HG02840 (cell line): ENCODE results near the gene GAK.

Source experiments
- ATAC-seq: cut with Tn5 transposase; IDR thresholded peaks from one replicate; pipeline ENCODE4 v1.9.1; 2021; ENCODE audit warnings: mild to moderate bottlenecking, moderate library complexity, moderate number of reproducible peaks; ENCODE audit not compliant: unreplicated experiment, low FRiP score

GAK gene

GRCh38 chr4:965048-965765 lies 33.1 kb upstream of the GAK start:
- ATAC-seq = no peak

- no peak for ATAC-seq
These were observed 32.4 kb upstream of the GAK start for GRCh38 chr4:964346-965025.

- ATAC-seq = no peak
These were observed 31.4 kb upstream of the GAK start for GRCh38 chr4:963276-964225.

DNA sequence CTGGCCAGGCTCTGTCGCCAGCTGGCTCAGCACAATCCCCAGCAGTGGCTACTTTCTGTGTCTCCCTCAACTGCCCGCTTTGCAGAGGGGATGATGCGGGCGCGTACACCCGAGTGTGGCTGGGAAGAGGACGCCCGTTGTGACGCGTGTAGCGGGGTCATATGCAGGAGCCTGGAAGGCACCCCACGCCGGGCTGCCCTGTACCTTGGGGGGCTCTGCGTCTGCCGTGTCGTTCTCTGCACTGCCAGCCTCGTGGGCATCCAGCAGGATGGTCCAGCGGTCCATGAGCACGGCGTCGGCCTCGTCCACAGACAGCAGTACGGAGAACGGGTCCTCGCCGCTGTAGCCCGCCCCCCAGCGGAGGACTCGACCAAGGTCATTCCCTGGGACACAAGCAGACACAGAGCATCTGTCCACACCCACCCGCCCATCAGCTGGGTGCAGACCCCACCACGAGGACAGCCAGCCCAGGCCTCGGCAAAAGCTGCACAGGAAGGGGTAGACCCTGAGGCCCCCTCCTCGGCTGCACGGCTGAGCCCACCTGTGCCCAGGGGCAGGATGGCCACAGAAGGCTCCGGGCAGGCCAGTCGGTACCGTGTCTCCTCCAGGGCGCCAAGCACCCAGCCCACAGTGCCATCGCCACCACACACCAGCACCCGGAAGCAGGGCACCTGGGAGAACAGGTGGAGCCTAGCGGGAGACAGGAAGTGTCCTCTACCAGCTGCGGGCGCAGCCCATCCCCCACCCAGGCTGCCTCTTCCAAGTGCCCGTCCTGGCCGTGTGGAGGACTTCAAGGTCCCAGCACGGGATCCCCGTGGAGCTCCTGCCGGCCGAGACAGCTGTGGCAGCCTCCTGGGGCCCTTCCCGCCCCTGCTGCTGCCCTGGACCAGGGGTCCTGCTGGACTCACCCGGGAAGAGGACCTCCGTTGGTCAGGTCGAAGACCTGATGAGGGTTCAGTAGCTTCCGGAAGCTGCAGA lies 30.4 kb upstream of the GAK start:
- no peak for ATAC-seq

DNA sequence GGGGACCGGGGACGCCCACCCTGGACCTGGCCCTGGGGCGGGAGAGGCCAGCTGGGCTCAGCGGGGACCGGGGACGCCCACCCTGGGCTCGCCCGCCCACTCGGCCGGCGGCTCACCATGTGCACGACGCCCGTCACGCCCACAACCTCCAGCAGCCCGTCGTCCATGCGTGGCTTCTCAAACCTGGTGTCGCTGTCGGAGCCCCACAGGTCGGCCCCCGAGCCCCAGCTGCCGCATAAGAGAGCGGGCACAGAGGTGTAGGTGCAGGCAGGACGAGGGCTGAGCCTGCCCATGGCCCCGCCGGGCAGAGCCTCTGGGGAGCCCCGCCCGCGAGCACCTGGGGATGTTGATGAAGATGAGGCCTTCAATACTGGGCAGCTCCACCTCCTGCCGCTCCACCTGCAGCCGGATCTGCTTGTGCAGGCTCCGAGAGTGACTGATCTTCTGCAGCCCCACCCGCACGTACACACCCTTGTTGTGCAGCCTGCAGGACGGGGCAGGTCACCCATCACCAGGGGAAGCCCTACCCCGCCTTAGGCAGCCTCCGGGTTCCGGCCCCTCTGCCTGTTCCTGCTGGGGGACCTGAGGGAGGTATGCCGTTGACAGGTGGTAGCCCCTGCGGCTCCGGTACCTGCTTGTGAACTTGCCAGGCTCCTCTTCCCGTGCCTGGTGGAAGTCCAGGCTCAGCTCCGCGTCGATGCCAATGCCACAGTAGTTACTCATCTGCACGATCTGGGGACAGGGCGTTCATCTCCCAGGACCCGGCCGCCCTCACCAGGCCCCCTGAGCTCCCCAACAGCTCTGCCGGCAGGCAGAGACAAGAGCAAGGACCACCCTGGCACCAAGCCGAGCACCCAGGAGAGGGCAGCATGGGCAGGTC lies 29.5 kb upstream of the GAK start:
- ATAC-seq = no peak

- no peak for ATAC-seq
These were observed 28.7 kb upstream of the GAK start for GRCh38 chr4:960636-961350.

DNA sequence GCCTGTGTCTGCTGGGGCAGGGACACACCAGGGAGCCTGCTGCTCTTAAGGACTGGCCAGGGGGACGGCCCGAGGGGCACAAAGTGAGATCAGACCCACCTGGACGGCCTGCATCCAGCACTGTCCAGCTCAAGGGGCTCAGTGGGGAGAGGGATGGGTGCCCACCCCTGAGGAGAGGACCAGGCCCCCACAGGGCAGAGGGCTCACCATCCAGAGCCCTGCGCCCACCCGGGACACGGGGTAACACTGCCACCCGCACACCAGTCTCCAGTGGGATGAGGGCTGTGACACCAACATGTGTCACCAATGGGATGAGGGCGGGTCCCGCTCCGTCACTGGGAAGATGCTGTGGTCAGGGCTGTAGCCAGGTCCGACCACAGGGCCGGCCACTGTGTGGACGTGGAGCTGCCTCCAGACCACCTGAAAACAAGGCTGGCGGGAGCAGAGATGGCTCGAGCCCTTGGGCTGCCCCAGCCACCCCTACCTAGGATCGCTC lies 28.1 kb upstream of the GAK start:
- ATAC-seq = no peak

GRCh38 chr4:959338-960139 lies 27.4 kb upstream of the GAK start:
- no peak for ATAC-seq

DNA sequence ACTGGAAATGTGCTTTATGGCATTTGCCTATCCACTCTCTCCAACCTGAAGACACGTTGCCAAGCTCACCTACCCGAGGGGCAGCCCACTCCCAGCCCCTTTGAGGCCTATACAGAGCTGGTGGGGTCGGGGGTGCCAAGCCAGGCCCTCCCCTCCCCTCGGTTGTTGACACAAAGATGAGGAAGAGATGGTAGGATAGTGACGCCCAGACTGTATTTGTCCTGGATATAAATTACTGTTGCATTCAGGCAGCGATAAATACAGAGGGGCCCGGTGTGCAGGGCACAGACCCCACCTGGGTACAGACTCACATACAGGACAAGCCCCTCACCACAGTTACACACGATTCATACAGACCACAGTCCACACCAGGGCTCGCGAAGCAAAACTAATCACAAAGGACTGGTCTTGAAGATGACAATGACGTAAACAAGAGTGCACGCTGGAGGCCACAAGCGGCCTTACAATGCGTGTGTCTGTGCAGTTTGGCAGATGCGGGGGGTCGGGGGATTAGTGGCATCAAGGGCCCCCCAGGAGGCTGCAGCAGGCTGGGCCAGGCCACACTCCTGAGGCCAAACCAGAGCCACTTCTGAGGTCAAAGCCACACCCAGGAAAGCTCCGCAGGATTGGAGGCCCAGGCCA lies 26.7 kb upstream of the GAK start:
- no peak for ATAC-seq

- no peak for ATAC-seq
These were observed 26.2 kb upstream of the GAK start for GRCh38 chr4:958314-958665.

GRCh38 chr4:957581-958313 lies 25.6 kb upstream of the GAK start:
- ATAC-seq = no peak

DNA sequence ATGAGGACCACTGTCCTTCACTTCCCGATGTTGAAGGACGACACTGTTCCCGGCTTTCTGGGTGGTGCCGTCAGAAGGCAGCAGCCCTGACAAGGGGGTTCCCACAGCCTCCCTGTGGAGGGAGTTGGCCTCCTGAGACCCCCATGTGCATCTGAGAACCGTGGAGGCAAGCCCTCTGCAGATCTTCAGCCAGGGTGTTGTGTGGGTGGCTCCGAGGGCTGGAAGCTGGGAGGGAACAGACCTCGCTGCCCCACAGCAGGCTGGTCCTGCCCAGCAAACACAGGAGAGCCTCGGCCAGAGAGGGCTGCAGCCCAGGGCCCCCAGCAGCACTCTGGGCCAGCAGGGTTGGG lies 25.1 kb upstream of the GAK start:
- no peak for ATAC-seq

GRCh38 chr4:956531-957230 lies 24.6 kb upstream of the GAK start:
- ATAC-seq = no peak

DNA sequence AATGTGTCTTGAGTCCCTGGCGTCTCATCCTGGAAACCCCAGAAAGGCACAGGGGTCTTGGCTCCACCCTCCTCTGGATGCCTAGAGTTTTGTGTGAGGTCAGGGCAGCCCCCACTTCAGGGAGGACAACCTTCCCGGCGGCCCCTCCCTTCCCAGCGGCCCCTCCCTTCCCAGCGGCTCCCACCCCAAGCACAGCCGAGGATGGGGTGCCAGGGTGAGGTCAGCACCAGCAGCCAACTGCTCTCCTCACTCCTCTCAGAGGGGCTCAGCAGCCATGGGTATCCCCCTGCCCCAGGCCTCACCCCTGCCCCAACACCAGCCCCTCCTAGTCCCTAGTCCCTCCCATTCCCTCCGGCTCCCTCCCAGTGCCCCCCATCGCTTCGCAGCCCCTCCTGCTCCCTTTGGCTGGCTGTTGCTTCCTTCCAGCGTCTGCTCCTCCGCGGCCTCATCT lies 23.8 kb upstream of the GAK start:
- no peak for ATAC-seq

- no peak for ATAC-seq
These were observed 23.2 kb upstream of the GAK start for GRCh38 chr4:955161-955921.
